Measurements from ENCODE around the gene ACP7.
A peak's percentile ranks its signal among the peaks of the same experiment; 100 is the strongest.
"Not testable (repeated sequence)": the region's sequence is repeated elsewhere in the genome, so short reads cannot be mapped to it uniquely, and the experiment has no call there.

ACP7 gene

GRCh38 chr19:39090881-39091280 lies 6.7 kb downstream of the ACP7 start:
- H3K36me3 ChIP-seq (ENCODE audit: control insufficient read depth, insufficient read depth, low read length), result no peaks in the 10 kb centered on the region
- H3K9ac ChIP-seq (ENCODE audit: low read depth, low read length), result no peak overlapping the region
- H3K4me1 ChIP-seq (ENCODE audit: control insufficient read depth, insufficient read depth, low read length), result no peaks in the 10 kb centered on the region
- H3K4me3 ChIP-seq (ENCODE audit: low read depth, low read length), result no peak overlapping the region
- no peaks in the 10 kb centered on the region for H3K9me3 ChIP-seq (ENCODE audit: control insufficient read depth, insufficient read depth, low read length)
- H3K27ac ChIP-seq (ENCODE audit: low read depth, low read length), result no peak overlapping the region
- peaks cover under 1% of the 10 kb centered on the region for H3K27me3 ChIP-seq (ENCODE audit: control insufficient read depth, insufficient read depth, low read length)

- not testable (repeated sequence) for H3K27ac ChIP-seq (ENCODE audit: low read depth, low read length); H3K9me3 ChIP-seq (ENCODE audit: control insufficient read depth, insufficient read depth, low read length); H3K36me3 ChIP-seq (ENCODE audit: control insufficient read depth, insufficient read depth, low read length); H3K9ac ChIP-seq (ENCODE audit: low read depth, low read length); H3K4me3 ChIP-seq (ENCODE audit: low read depth, low read length); H3K4me1 ChIP-seq (ENCODE audit: control insufficient read depth, insufficient read depth, low read length)
- peaks cover 12% of the 10 kb centered on the region for H3K27me3 ChIP-seq (ENCODE audit: control insufficient read depth, insufficient read depth, low read length)
These were observed 11.8 kb downstream of the ACP7 start for GRCh38 chr19:39095799-39096540.

- Histone ChIP-seq H3K27me3 (ENCODE audit: control insufficient read depth, insufficient read depth, low read length) (peaks cover 12% of the 10 kb centered on the region), H3K27ac (ENCODE audit: low read depth, low read length) (no peak overlapping the region), H3K9ac (ENCODE audit: low read depth, low read length) (no peak overlapping the region), H3K4me1 (ENCODE audit: control insufficient read depth, insufficient read depth, low read length) (no peaks in the 10 kb centered on the region), H3K36me3 (ENCODE audit: control insufficient read depth, insufficient read depth, low read length) (no peaks in the 10 kb centered on the region), H3K4me3 (ENCODE audit: low read depth, low read length) (no peak overlapping the region), H3K9me3 (ENCODE audit: control insufficient read depth, insufficient read depth, low read length) (no peaks in the 10 kb centered on the region)
These were observed 13.1 kb downstream of the ACP7 start for GRCh38 chr19:39097299-39097698.

GRCh38 chr19:39097721-39098120 lies 13.6 kb downstream of the ACP7 start:
- H3K9me3 ChIP-seq (ENCODE audit: control insufficient read depth, insufficient read depth, low read length), result no peaks in the 10 kb centered on the region
- no peaks in the 10 kb centered on the region for H3K4me1 ChIP-seq (ENCODE audit: control insufficient read depth, insufficient read depth, low read length)
- no peak overlapping the region for H3K9ac ChIP-seq (ENCODE audit: low read depth, low read length)
- no peaks in the 10 kb centered on the region for H3K36me3 ChIP-seq (ENCODE audit: control insufficient read depth, insufficient read depth, low read length)
- H3K27me3 ChIP-seq (ENCODE audit: control insufficient read depth, insufficient read depth, low read length), result peaks cover 12% of the 10 kb centered on the region
- no peak overlapping the region for H3K4me3 ChIP-seq (ENCODE audit: low read depth, low read length)
- H3K27ac ChIP-seq (ENCODE audit: low read depth, low read length), result no peak overlapping the region

GRCh38 chr19:39098365-39099269 lies 14.4 kb downstream of the ACP7 start:
- Histone ChIP-seq H3K36me3 (ENCODE audit: control insufficient read depth, insufficient read depth, low read length) (no peaks in the 10 kb centered on the region), H3K27me3 (ENCODE audit: control insufficient read depth, insufficient read depth, low read length) (peaks cover 12% of the 10 kb centered on the region), H3K4me1 (ENCODE audit: control insufficient read depth, insufficient read depth, low read length) (no peaks in the 10 kb centered on the region), H3K27ac (ENCODE audit: low read depth, low read length) (no peak overlapping the region), H3K4me3 (ENCODE audit: low read depth, low read length) (peak overlapping the region; percentile 54; the same call in 1 of the 2 replicates), H3K9ac (ENCODE audit: low read depth, low read length) (no peak overlapping the region), H3K9me3 (ENCODE audit: control insufficient read depth, insufficient read depth, low read length) (no peaks in the 10 kb centered on the region)

- Histone ChIP-seq H3K27ac (ENCODE audit: low read depth, low read length) (no peak overlapping the region), H3K27me3 (ENCODE audit: control insufficient read depth, insufficient read depth, low read length) (peaks cover 12% of the 10 kb centered on the region), H3K4me3 (ENCODE audit: low read depth, low read length) (peak overlapping the region; percentile 54; the same call in 1 of the 2 replicates), H3K36me3 (ENCODE audit: control insufficient read depth, insufficient read depth, low read length) (no peaks in the 10 kb centered on the region), H3K9ac (ENCODE audit: low read depth, low read length) (no peak overlapping the region), H3K4me1 (ENCODE audit: control insufficient read depth, insufficient read depth, low read length) (no peaks in the 10 kb centered on the region), H3K9me3 (ENCODE audit: control insufficient read depth, insufficient read depth, low read length) (no peaks in the 10 kb centered on the region)
These were observed 15.2 kb downstream of the ACP7 start for GRCh38 chr19:39099341-39099740.

GRCh38 chr19:39100500-39101166 lies 16.5 kb downstream of the ACP7 start:
- peaks cover 12% of the 10 kb centered on the region for H3K27me3 ChIP-seq (ENCODE audit: control insufficient read depth, insufficient read depth, low read length)
- H3K9ac ChIP-seq (ENCODE audit: low read depth, low read length), result no peak overlapping the region

GRCh38 chr19:39103151-39103550 lies 19.0 kb downstream of the ACP7 start:
- H3K36me3 ChIP-seq (ENCODE audit: control insufficient read depth, insufficient read depth, low read length), result no peaks in the 10 kb centered on the region
- peaks cover 12% of the 10 kb centered on the region for H3K27me3 ChIP-seq (ENCODE audit: control insufficient read depth, insufficient read depth, low read length)
- 0 out of 2 replicates have a peak, but pooled peaks cover 2% of the 10 kb centered on the region for H3K4me1 ChIP-seq (ENCODE audit: control insufficient read depth, insufficient read depth, low read length)
- H3K9ac ChIP-seq (ENCODE audit: low read depth, low read length), result no peak overlapping the region
- no peak overlapping the region for H3K4me3 ChIP-seq (ENCODE audit: low read depth, low read length)
- no peaks in the 10 kb centered on the region for H3K9me3 ChIP-seq (ENCODE audit: control insufficient read depth, insufficient read depth, low read length)
- no peak overlapping the region for H3K27ac ChIP-seq (ENCODE audit: low read depth, low read length)

More at GRCh38 chr19:39100500-39101166, 16.5 kb downstream of the ACP7 start:
- Histone ChIP-seq H3K36me3 (ENCODE audit: control insufficient read depth, insufficient read depth, low read length) (no peaks in the 10 kb centered on the region), H3K4me1 (ENCODE audit: control insufficient read depth, insufficient read depth, low read length) (no peaks in the 10 kb centered on the region), H3K9me3 (ENCODE audit: control insufficient read depth, insufficient read depth, low read length) (no peaks in the 10 kb centered on the region), H3K4me3 (ENCODE audit: low read depth, low read length) (no peak overlapping the region), H3K27ac (ENCODE audit: low read depth, low read length) (no peak overlapping the region)

GRCh38 chr19:39104186-39104596 lies 20.0 kb downstream of the ACP7 start:
- Histone ChIP-seq H3K36me3 (ENCODE audit: control insufficient read depth, insufficient read depth, low read length) (no peaks in the 10 kb centered on the region), H3K9ac (ENCODE audit: low read depth, low read length) (no peak overlapping the region), H3K9me3 (ENCODE audit: control insufficient read depth, insufficient read depth, low read length) (no peaks in the 10 kb centered on the region), H3K4me1 (ENCODE audit: control insufficient read depth, insufficient read depth, low read length) (0 out of 2 replicates have a peak, but pooled peaks cover 2% of the 10 kb centered on the region), H3K4me3 (ENCODE audit: low read depth, low read length) (no peak overlapping the region), H3K27ac (ENCODE audit: low read depth, low read length) (no peak overlapping the region), H3K27me3 (ENCODE audit: control insufficient read depth, insufficient read depth, low read length) (peaks cover 4% of the 10 kb centered on the region)

- Histone ChIP-seq H3K4me1 (ENCODE audit: control insufficient read depth, insufficient read depth, low read length) (0 out of 2 replicates have a peak, but pooled peaks cover 2% of the 10 kb centered on the region), H3K27me3 (ENCODE audit: control insufficient read depth, insufficient read depth, low read length) (no peaks in the 10 kb centered on the region)
These were observed 22.0 kb downstream of the ACP7 start for GRCh38 chr19:39106194-39106593.

More at GRCh38 chr19:39106194-39106593, 22.0 kb downstream of the ACP7 start:
- Histone ChIP-seq H3K36me3 (ENCODE audit: control insufficient read depth, insufficient read depth, low read length) (no peaks in the 10 kb centered on the region), H3K4me3 (ENCODE audit: low read depth, low read length) (no peak overlapping the region), H3K27ac (ENCODE audit: low read depth, low read length) (no peak overlapping the region), H3K9me3 (ENCODE audit: control insufficient read depth, insufficient read depth, low read length) (no peaks in the 10 kb centered on the region), H3K9ac (ENCODE audit: low read depth, low read length) (no peak overlapping the region)
